HG02938 (cell line): ENCODE data around the gene HSFX2.
A peak's percentile ranks its signal among the peaks of the same experiment; 100 is the strongest.
"Not testable (repeated sequence)": the region's sequence is repeated elsewhere in the genome, so short reads cannot be mapped to it uniquely, and the experiment has no call there.

Experiments
- ATAC-seq: cut with Tn5 transposase; IDR thresholded peaks from one replicate; pipeline ENCODE4 v1.9.1; 2021; ENCODE audit warnings: mild to moderate bottlenecking, moderate library complexity; ENCODE audit not compliant: unreplicated experiment

HSFX2 gene

GRCh38 chrX:149590993-149591392 lies 4.1 kb downstream of the HSFX2 start:
- not testable (repeated sequence) for ATAC-seq

DNA sequence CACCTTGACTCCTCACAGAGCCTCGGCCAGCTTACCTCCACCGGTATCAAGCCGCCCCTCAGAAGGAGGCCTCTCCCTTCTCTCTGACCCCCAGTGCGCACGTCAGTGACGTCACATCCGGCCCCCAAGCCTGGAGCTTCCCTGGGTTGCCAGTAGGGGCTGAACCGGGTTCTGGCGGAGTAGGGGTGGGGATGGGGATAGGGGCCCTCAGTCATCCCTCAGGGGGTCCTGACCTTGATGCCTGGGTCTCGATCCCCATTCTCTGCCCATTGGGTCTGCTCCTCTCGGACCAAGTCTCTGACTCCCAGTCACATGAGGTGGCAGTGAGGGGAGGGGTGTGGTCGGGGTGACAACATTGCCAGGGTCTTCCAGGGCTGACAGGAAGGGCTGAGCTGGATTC lies 7.8 kb downstream of the HSFX2 start, which contains the start of gene MAGEA9B:
MAGEA9B (minus strand) TSS at position 101 of the 400 bp plus-strand sequence. CDS start 4,280 bp downstream, outside the sequence.
- ATAC-seq: not testable (repeated sequence)

DNA sequence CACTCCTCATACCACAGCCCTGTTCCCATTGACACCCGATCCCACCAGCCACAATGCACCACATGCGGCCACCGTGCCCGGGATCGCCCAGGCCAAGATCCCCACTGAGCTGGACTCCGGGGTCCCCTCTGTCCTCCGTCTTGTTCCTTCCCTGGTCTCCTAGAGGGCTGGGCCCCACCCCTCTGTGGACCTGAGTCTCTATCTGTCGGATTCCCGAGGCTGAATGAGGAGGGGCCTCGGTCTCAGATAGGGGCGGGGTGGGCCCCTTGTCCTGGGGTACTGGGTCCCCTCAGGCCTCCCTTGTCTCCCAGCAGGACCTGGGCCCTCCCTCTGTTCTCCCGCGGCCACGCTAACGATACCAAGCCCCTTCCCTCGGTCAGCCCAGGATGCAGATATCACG lies 9.5 kb downstream of the HSFX2 start:
- not testable (repeated sequence) for ATAC-seq

- peak; percentile 100 for ATAC-seq
Measured at GRCh38 chrX:149573456-149573855, 21.7 kb downstream of the HSFX2 start.

- ATAC-seq: no peak
Measured at GRCh38 chrX:149572743-149573142, 22.4 kb downstream of the HSFX2 start.

GRCh38 chrX:149571770-149572169 lies 23.3 kb downstream of the HSFX2 start:
- no peak for ATAC-seq

DNA sequence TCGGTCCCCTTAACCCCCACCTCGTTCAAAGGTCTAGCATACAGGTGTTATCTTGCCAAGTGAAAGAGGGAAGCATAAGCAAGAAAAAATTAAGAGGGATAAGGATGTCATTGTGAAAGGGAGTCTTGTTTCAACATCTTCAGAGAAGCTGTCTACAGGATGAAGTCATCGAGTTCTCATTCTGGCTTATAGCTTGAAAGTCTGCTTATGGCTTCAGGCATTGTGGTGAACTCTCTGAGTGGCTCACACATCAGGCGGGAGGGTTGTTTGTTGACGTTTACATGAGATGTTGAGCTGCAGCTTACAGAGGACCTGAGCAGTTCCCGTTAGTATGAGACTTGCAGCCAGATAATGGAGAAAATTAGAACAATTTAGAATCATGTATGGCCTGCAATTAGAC lies 24.4 kb downstream of the HSFX2 start:
- no peak for ATAC-seq

- ATAC-seq: no peak
Measured at GRCh38 chrX:149569770-149570169, 25.3 kb downstream of the HSFX2 start.

GRCh38 chrX:149568701-149569296 lies 26.3 kb downstream of the HSFX2 start:
- ATAC-seq: no peak

GRCh38 chrX:149567621-149568417 lies 27.3 kb downstream of the HSFX2 start:
- no peak for ATAC-seq

GRCh38 chrX:149563359-149563758 lies 31.8 kb downstream of the HSFX2 start:
- no peak for ATAC-seq

DNA sequence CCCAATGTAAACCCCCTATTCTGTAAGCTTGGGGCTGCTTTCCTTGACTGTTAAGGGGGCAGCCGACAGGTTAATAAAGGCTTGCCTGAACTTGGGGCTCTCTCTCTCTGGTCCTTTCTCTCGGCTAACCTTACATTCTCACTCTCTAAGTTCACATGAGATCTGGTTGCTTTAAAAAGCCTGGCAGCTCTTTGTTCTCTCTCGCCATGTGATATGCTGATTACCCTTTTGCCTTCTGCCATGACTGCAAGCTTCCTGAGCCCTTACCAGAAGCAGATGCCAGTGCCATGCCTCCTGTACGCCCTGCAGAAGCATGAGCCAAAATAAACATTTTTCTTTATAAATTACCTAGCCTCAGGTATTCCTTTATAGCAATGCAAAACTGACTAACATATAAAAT lies 39.9 kb downstream of the HSFX2 start:
- ATAC-seq: not testable (repeated sequence)

DNA sequence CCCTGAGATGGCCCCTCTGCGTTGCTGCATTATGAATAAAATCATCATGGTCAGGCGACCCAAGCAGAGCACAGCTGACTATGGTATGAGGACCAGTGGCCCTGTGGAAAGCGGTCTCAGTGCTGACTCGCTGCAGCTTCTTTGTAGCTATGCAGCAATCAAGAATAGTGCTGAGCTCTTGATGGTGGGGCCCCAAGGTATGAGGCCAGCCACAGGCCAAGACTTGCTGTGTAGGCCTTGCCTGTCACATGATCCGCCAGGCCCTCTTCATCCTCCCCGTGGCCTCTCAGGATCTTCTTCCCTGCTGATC lies 43.2 kb downstream of the HSFX2 start:
- ATAC-seq: not testable (repeated sequence)

GRCh38 chrX:149551245-149551938 lies 43.7 kb downstream of the HSFX2 start:
- ATAC-seq: not testable (repeated sequence)

DNA sequence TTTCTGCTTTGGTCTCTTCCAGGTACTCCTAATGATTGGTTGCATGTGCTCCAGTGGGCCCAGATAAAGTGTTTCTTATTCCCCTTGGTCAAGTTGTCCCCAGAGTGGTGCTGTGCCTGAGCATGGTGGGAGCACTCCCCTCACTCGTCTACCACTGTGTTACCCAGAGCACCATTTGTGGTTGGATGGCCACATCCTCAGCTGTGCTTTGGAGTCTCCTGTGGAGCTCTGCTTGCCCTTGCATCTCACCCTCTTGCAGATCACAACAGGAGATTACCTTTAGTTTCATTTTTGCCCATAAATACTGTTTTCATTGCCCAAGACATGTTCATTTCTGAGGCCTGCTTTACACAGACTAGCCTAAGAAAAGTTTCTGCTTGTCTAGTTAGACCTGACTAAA lies 44.7 kb downstream of the HSFX2 start:
- ATAC-seq: not testable (repeated sequence)

DNA sequence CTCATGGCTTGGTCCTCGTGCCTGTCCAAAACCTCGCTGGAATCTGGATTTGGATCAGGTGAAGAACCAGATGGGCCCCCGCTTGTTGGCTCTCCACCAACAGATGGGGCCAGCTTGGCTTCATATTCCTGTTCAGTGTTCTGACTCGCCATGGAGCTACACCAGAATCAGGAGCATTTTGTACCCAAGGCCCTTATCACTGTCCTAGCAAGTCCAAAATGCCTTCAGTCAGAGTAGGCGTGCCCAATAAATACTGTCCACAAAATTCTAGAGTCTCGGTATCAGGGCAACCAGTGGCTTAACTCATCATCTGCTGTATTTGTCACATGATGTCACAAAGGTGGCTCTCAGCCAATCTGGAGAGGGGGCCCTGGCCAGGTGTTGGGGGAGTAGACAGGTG lies 45.4 kb downstream of the HSFX2 start, which contains the start of gene HSFX3:
HSFX3 (minus strand) TSS at position 224 of the 400 bp plus-strand sequence; CDS start at position 152, 72 bp downstream.
- not testable (repeated sequence) for ATAC-seq

GRCh38 chrX:149547782-149548181 lies 47.3 kb downstream of the HSFX2 start:
- ATAC-seq: not testable (repeated sequence)

- not testable (repeated sequence) for ATAC-seq
Measured at GRCh38 chrX:149546962-149547361, 48.2 kb downstream of the HSFX2 start.

DNA sequence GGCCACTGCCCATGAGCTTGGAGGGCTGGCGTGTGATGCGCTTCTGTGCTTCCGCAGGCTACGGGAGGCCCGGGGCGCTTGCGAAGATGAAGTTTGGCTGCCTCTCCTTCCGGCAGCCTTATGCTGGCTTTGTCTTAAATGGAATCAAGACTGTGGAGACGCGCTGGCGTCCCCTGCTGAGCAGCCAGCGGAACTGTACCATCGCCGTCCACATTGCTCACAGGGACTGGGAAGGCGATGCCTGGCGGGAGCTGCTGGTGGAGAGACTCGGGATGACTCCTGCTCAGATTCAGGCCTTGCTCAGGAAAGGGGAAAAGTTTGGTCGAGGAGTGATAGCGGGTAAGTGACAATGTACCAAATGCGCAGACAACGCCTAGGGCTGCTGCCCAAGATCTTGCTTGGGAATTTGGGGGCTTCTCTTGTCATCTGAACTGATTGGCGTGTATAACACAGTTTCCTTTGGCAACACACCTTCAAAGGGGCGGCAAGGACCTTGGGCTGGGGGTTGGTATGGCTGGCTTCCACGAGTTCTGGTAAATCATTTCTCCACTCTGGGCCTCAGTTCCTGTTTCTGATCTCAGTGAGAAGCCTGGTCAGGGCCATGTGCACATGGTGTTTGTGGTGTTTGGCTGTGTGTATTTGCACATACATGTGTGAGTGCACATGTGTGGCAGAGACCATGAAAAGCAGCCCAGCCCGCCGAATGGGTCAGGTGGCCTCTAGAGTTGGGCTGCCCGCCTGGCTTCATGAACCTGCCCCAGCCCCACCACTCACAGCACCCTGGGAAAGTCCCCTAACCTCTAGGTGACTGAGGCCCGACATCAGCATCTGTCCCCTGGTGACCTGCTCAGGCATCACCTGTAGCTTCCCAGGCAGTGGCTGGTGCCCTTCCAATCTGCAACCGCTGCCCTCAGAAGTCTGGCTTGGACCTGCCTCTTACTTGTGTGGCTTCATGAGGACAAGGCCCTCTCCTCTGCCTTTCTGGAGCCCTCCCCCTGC lies 49.3 kb downstream of the HSFX2 start:
- peak; percentile 65 for ATAC-seq
